GM23338 (cell line): ENCODE data around the gene GAB2. TPM values are rescaled to one million over a fixed set of nuclear protein-coding genes. Genes with fewer than 3 reads are reported as not detected.

Source experiments
- ATAC-seq: fragments of 200-7000 bp; cut with Tn5 transposase; 3 replicates; pipeline ENCODE4 v1.9.1; 2020
- DNase-seq: peaks from one replicate; pipeline ENCODE4 v3.0.0-alpha.2; 2015; ENCODE audit warnings: low spot score
- H2AFZ ChIP-seq: fragments of 200-600 bp; sonication (generic); 2 replicates; pipeline ENCODE4 v1.8.0; 2016; ENCODE audit warnings: antibody characterized with exemption, mild to moderate bottlenecking, moderate library complexity
- H3F3A ChIP-seq: fragments of 200-600 bp; sonication (generic); replicated peaks from 2 replicates; pipeline ENCODE4 v1.8.0; 2017; ENCODE audit warnings: antibody characterized with exemption, mixed run types, low read depth
- H3K27ac ChIP-seq: fragments of 200-600 bp; sonication (generic); 2 replicates; pipeline ENCODE4 v1.6.1; 2016; ENCODE audit warnings: low read depth
- H3K27me3 ChIP-seq: fragments of 200-600 bp; sonication (generic); 2 replicates; pipeline ENCODE4 v1.8.0; 2016; ENCODE audit warnings: mild to moderate bottlenecking, mixed run types, moderate library complexity; ENCODE audit not compliant: insufficient read depth
- H3K36me3 ChIP-seq: fragments of 200-600 bp; sonication (generic); 2 replicates; pipeline ENCODE4 v1.8.0; 2016; ENCODE audit warnings: mild to moderate bottlenecking; ENCODE audit not compliant: insufficient read depth
- H3K4me1 ChIP-seq: fragments of 200-600 bp; sonication (generic); 2 replicates; pipeline ENCODE4 v1.8.0; 2016; ENCODE audit warnings: mild to moderate bottlenecking, moderate library complexity; ENCODE audit not compliant: insufficient read depth
- H3K4me2 ChIP-seq: fragments of 200-600 bp; sonication (generic); 2 replicates; pipeline ENCODE4 v1.7.1; 2017; ENCODE audit warnings: mixed run types
- H3K4me3 ChIP-seq: fragments of 200-600 bp; sonication (generic); 2 replicates; pipeline ENCODE4 v1.6.1; 2016; ENCODE audit warnings: mixed run types
- H3K79me2 ChIP-seq: fragments of 200-600 bp; sonication (generic); replicated peaks from 2 replicates; pipeline ENCODE4 v1.8.0; 2017; ENCODE audit warnings: mild to moderate bottlenecking; ENCODE audit not compliant: insufficient read depth
- H3K9me2 ChIP-seq: fragments of 200-600 bp; sonication (generic); 2 replicates; pipeline ENCODE4 v1.8.0; 2017; ENCODE audit not compliant: insufficient read depth
- H4K20me1 ChIP-seq: fragments of 200-600 bp; sonication (generic); replicated peaks from 2 replicates; pipeline ENCODE4 v1.8.0; 2017; ENCODE audit warnings: mild to moderate bottlenecking; ENCODE audit not compliant: insufficient read depth
- H3K27ac Mint-ChIP-seq: 2 replicates; pipeline ENCODE4 v1.8.0; 2020; ENCODE audit warnings: inconsistent platforms, mild to moderate bottlenecking, moderate library complexity, mixed read lengths
- H3K27me3 Mint-ChIP-seq: 3 replicates; pipeline ENCODE4 v1.8.0; 2022; ENCODE audit warnings: low read depth, mild to moderate bottlenecking, moderate library complexity, mixed read lengths, inconsistent platforms; ENCODE audit not compliant: insufficient read depth, poor library complexity
- H3K36me3 Mint-ChIP-seq: 3 replicates; pipeline ENCODE4 v1.8.0; 2021; ENCODE audit warnings: low read depth, mild to moderate bottlenecking, inconsistent platforms, moderate library complexity, mixed read lengths
- H3K4me1 Mint-ChIP-seq: 3 replicates; pipeline ENCODE4 v1.8.0; 2020; ENCODE audit warnings: mild to moderate bottlenecking, inconsistent platforms, mixed read lengths
- H3K4me3 Mint-ChIP-seq: 3 replicates; pipeline ENCODE4 v1.8.0; 2021; ENCODE audit warnings: moderate library complexity, mild to moderate bottlenecking, inconsistent platforms, mixed read lengths
- H3K9me3 Mint-ChIP-seq: 3 replicates; pipeline ENCODE4 v1.8.0; 2020; ENCODE audit warnings: moderate library complexity, mild to moderate bottlenecking, inconsistent platforms, mixed read lengths
- CREB1 ChIP-seq: fragments of 250-450 bp; sonication (Bioruptor Pico); IDR thresholded peaks from 2 replicates; pipeline ENCODE4 v1.5.0; 2020; ENCODE audit warnings: low read depth, mild to moderate bottlenecking, moderate library complexity
- EZH2 ChIP-seq: fragments of 200-600 bp; sonication (generic); IDR thresholded peaks from one replicate; pipeline ENCODE4 v1.8.0; 2017; ENCODE audit warnings: antibody characterized with exemption, mild to moderate bottlenecking, low read depth; ENCODE audit not compliant: unreplicated experiment
- EZH2phosphoT487 ChIP-seq: fragments of 200-600 bp; sonication (generic); IDR thresholded peaks from one replicate; pipeline ENCODE4 v1.8.1; 2018; ENCODE audit warnings: antibody characterized with exemption; ENCODE audit not compliant: unreplicated experiment
- JUNB ChIP-seq: IDR thresholded peaks from one replicate; pipeline ENCODE4 v1.6.1; 2016; ENCODE audit warnings: antibody characterized with exemption; ENCODE audit not compliant: unreplicated experiment
- NANOG ChIP-seq: IDR thresholded peaks from 2 replicates; pipeline ENCODE4 v1.6.1; 2016; ENCODE audit warnings: antibody characterized with exemption, borderline replicate concordance
- POLR2AphosphoS5 ChIP-seq: IDR thresholded peaks from 2 replicates; pipeline ENCODE4 v1.6.1; 2016; ENCODE audit warnings: antibody characterized with exemption, low read depth
- REST ChIP-seq: IDR thresholded peaks from one replicate; pipeline ENCODE4 v1.6.1; 2018; ENCODE audit warnings: antibody characterized with exemption; ENCODE audit not compliant: unreplicated experiment
- STAT1 ChIP-seq: IDR thresholded peaks from one replicate; pipeline ENCODE4 v1.6.1; 2016; ENCODE audit warnings: antibody characterized with exemption; ENCODE audit not compliant: unreplicated experiment
- ZNF114 ChIP-seq: fragments of 250-450 bp; sonication (Bioruptor Pico); IDR thresholded peaks from 2 replicates; pipeline ENCODE4 v1.5.0; 2020; ENCODE audit warnings: mild to moderate bottlenecking, moderate library complexity
- ZNF331 ChIP-seq: fragments of 250-450 bp; sonication (Bioruptor Pico); IDR thresholded peaks from 2 replicates; pipeline ENCODE4 v1.5.0; 2020; ENCODE audit warnings: low read depth, mild to moderate bottlenecking, moderate library complexity
- ZNF462 ChIP-seq: fragments of 250-450 bp; sonication (Bioruptor Pico); IDR thresholded peaks from 2 replicates; pipeline ENCODE4 v1.5.0; 2020; ENCODE audit warnings: mild to moderate bottlenecking, moderate library complexity
- polyA plus RNA-seq: library from polyadenylated mRNA; unstranded; fragments of >200 nt; fragmentation: Nextera tagmentation; extraction: Ambion mirVana; gene quantifications from 2 replicates; pipeline ENCODE4 v1.2.1, GENCODE V29; 2016
- total RNA-seq: library from RNA; depleted of rRNA; stranded (reverse); fragments of >200 nt; shearing (Covaris generic); gene quantifications from 2 replicates; pipeline ENCODE4 v1.2.3, GENCODE V29; 2014
- TF ChIP-seq, protein P1 (sequence below): IDR thresholded peaks from 2 replicates; pipeline ENCODE4 v1.6.1; 2016; ENCODE audit warnings: antibody characterized with exemption
- TF ChIP-seq, protein P2 (sequence below), 2 experiments: fragments of 200-600 bp in 1 of 2; sonication (generic) in 1 of 2; conservative IDR thresholded peaks; 2 replicates each; pipeline versions ENCODE4 v1.5.1 to v1.6.1; 2016 to 2017; ENCODE audit warnings: antibody characterized with exemption in 2 of 2, low read depth in 2 of 2, mild to moderate bottlenecking in 2 of 2, moderate library complexity in 1 of 2

The GAB2 gene
- total and polyA plus RNA-seq, 2 experiments from 2014 or later: 2.0 to 10.8 TPM

GRCh38 chr11:78189851-78190250 is 227.8 kb downstream of the GAB2 start:
- Histone ChIP-seq H2AFZ (no peak overlapping the region), H3K9me2 (no peaks in the 10 kb centered on the region), H3F3A (0 out of 2 replicates have a peak, but pooled peaks cover 8% of the 10 kb centered on the region), H4K20me1 (no peaks in the 10 kb centered on the region; the same call in 1 of the 2 replicates), H3K4me3 (peak overlapping the region; percentile 98), H3K79me2 (no peaks in the 10 kb centered on the region), H3K36me3 (no peaks in the 10 kb centered on the region), H3K4me1 (peaks cover 15% of the 10 kb centered on the region; the same call in 1 of the 2 replicates), H3K27me3 (no peaks in the 10 kb centered on the region), H3K4me2 (peak overlapping the region; percentile 88), H3K27ac (no peak overlapping the region)
- no peak for ATAC-seq
- H3K4me3 Mint-ChIP-seq: peak overlapping the region; percentile 92
- H3K4me1 Mint-ChIP-seq: peaks cover 21% of the 10 kb centered on the region
- no peaks in the 10 kb centered on the region for H3K36me3 Mint-ChIP-seq
- DNase-seq: no peak
- TF ChIP-seq REST (no peak), JUNB (no peak), EZH2phosphoT487 (no peak), CREB1 (no peak), ZNF462 (no peak), POLR2AphosphoS5 (no peak), ZNF331 (CRISPR knock-in tag) (no peak), EZH2 (no peak), ZNF114 (CRISPR knock-in tag) (no peak), NANOG (no peak), STAT1 (no peak)
- TF ChIP-seq, protein P1, sequence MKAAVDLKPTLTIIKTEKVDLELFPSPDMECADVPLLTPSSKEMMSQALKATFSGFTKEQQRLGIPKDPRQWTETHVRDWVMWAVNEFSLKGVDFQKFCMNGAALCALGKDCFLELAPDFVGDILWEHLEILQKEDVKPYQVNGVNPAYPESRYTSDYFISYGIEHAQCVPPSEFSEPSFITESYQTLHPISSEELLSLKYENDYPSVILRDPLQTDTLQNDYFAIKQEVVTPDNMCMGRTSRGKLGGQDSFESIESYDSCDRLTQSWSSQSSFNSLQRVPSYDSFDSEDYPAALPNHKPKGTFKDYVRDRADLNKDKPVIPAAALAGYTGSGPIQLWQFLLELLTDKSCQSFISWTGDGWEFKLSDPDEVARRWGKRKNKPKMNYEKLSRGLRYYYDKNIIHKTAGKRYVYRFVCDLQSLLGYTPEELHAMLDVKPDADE: no peak
- TF ChIP-seq, protein P2, sequence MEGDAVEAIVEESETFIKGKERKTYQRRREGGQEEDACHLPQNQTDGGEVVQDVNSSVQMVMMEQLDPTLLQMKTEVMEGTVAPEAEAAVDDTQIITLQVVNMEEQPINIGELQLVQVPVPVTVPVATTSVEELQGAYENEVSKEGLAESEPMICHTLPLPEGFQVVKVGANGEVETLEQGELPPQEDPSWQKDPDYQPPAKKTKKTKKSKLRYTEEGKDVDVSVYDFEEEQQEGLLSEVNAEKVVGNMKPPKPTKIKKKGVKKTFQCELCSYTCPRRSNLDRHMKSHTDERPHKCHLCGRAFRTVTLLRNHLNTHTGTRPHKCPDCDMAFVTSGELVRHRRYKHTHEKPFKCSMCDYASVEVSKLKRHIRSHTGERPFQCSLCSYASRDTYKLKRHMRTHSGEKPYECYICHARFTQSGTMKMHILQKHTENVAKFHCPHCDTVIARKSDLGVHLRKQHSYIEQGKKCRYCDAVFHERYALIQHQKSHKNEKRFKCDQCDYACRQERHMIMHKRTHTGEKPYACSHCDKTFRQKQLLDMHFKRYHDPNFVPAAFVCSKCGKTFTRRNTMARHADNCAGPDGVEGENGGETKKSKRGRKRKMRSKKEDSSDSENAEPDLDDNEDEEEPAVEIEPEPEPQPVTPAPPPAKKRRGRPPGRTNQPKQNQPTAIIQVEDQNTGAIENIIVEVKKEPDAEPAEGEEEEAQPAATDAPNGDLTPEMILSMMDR (conservative IDR thresholded peaks at IDR 0.05; ENCODE audit: low read depth in 2 of 2): no peak
- peaks cover 18% of the 10 kb centered on the region for H3K27me3 Mint-ChIP-seq
- no peaks in the 10 kb centered on the region for H3K9me3 Mint-ChIP-seq
- H3K27ac Mint-ChIP-seq: no peak overlapping the region
